Neural cell (in vitro differentiated cells): ENCODE data around the gene IP6K2. TPM values are rescaled to one million over a fixed set of nuclear protein-coding genes. Genes with fewer than 3 reads are reported as not detected.

Experiments used
- H2AFZ ChIP-seq: fragments of 200-600, 300-800 bp; sonication (generic), shearing (Covaris generic); 2 replicates; pipeline ENCODE4 v1.6.0; 2014; ENCODE audit warnings: low read depth, mild to moderate bottlenecking, antibody characterized with exemption, low read length, moderate library complexity
- H3F3A ChIP-seq: fragments of 200-600 bp; shearing (Covaris generic); 2 replicates; pipeline ENCODE4 v1.6.1; 2016; ENCODE audit warnings: mild to moderate bottlenecking, moderate library complexity, mixed read lengths, antibody characterized with exemption, low read length; ENCODE audit not compliant: insufficient read depth, poor library complexity, severe bottlenecking
- H3K27ac ChIP-seq: fragments of 200-600, 300-800 bp; sonication (generic), shearing (Covaris generic); 2 replicates; pipeline ENCODE4 v1.5.1; 2014; ENCODE audit warnings: mild to moderate bottlenecking, low read length, moderate library complexity
- H3K27me3 ChIP-seq: fragments of 300-800, 200-600 bp; sonication (generic), shearing (Covaris generic); 2 replicates; pipeline ENCODE4 v1.6.0; 2014; ENCODE audit warnings: mild to moderate bottlenecking, low read depth, low read length, moderate library complexity; ENCODE audit not compliant: insufficient read depth
- H3K36me3 ChIP-seq: fragments of 300-800, 200-600 bp; sonication (generic), shearing (Covaris generic); 2 replicates; pipeline ENCODE4 v1.5.1; 2014; ENCODE audit warnings: mild to moderate bottlenecking, antibody characterized with exemption, low read length, moderate library complexity; ENCODE audit not compliant: insufficient read depth
- H3K4me2 ChIP-seq: fragments of 300-800, 200-600 bp; sonication (generic), shearing (Covaris generic); 2 replicates; pipeline ENCODE4 v1.6.0; 2014; ENCODE audit warnings: mild to moderate bottlenecking, low read length
- H3K4me3 ChIP-seq: fragments of 300-800, 200-600 bp; sonication (generic), shearing (Covaris generic); 2 replicates; pipeline ENCODE4 v1.5.1; 2014; ENCODE audit warnings: mild to moderate bottlenecking, low read length, moderate library complexity
- H3K79me2 ChIP-seq: fragments of 200-600 bp; shearing (Covaris generic); replicated peaks from 2 replicates; pipeline ENCODE4 v1.6.0; 2014; ENCODE audit warnings: mild to moderate bottlenecking, low read length, moderate library complexity; ENCODE audit not compliant: insufficient read depth
- H3K9ac ChIP-seq: fragments of 300-800, 200-600 bp; sonication (generic), shearing (Covaris generic); 2 replicates; pipeline ENCODE4 v1.6.1; 2016; ENCODE audit warnings: mild to moderate bottlenecking, low read length, mixed read lengths
- H3K9me2 ChIP-seq: fragments of 200-600 bp; shearing (Covaris generic); 2 replicates; pipeline ENCODE4 v1.6.1; 2016; ENCODE audit warnings: mild to moderate bottlenecking, low read length, mixed read lengths; ENCODE audit not compliant: insufficient read depth
- H3K9me3 ChIP-seq: fragments of 200-600, 300-800 bp; sonication (generic), shearing (Covaris generic); 2 replicates; pipeline ENCODE4 v1.6.1; 2016; ENCODE audit warnings: mild to moderate bottlenecking, mixed run types, low read length, moderate library complexity, mixed read lengths
- H4K20me1 ChIP-seq: fragments of 200-600 bp; shearing (Covaris generic); 2 replicates; pipeline ENCODE4 v1.6.1; 2016; ENCODE audit warnings: mild to moderate bottlenecking, mixed run types; ENCODE audit not compliant: insufficient read depth
- EP300 ChIP-seq: fragments of 450-650 bp; conservative IDR thresholded peaks from 2 replicates; pipeline ENCODE4 v1.6.1; 2014; ENCODE audit warnings: antibody characterized with exemption, mild to moderate bottlenecking, moderate library complexity; ENCODE audit not compliant: poor library complexity, severe bottlenecking
- EZH2 ChIP-seq: fragments of 200-600, 300-800 bp; shearing (Covaris generic), sonication (generic); IDR thresholded peaks from 2 replicates; pipeline ENCODE4 v1.6.1; 2014; ENCODE audit warnings: antibody characterized with exemption, low read length, borderline replicate concordance, mild to moderate bottlenecking; ENCODE audit not compliant: insufficient read depth, poor library complexity, severe bottlenecking
- MXI1 ChIP-seq: fragments of 450-650 bp; conservative IDR thresholded peaks from 2 replicates; pipeline ENCODE4 v1.6.1; 2014; ENCODE audit warnings: antibody characterized with exemption, mild to moderate bottlenecking; ENCODE audit not compliant: poor library complexity, severe bottlenecking
- POLR2AphosphoS5 ChIP-seq: IDR thresholded peaks from 2 replicates; pipeline ENCODE4 v1.6.1; 2012
- RAD21 ChIP-seq: fragments of 450-650 bp; conservative IDR thresholded peaks from 2 replicates; pipeline ENCODE4 v1.6.1; 2014; ENCODE audit warnings: antibody characterized with exemption, mild to moderate bottlenecking, moderate library complexity
- TAF1 ChIP-seq: IDR thresholded peaks from 2 replicates; pipeline ENCODE4 v1.6.1; 2012; ENCODE audit warnings: low read depth
- polyA plus RNA-seq: library from polyadenylated mRNA; depleted of rRNA; stranded (reverse); fragments of >200 nt; gene quantifications from 2 replicates; pipeline ENCODE4 v1.2.3, GENCODE V29; 2014
- small RNA-seq, 3 experiments: library from RNA; depleted of rRNA; stranded (forward); fragments of <200 nt; gene quantifications; one replicate each; pipeline ENCODE3, GENCODE V24; 2012

The IP6K2 gene
- polyA plus RNA-seq, 1 donor from 2014 or later, result 480 TPM

DNA sequence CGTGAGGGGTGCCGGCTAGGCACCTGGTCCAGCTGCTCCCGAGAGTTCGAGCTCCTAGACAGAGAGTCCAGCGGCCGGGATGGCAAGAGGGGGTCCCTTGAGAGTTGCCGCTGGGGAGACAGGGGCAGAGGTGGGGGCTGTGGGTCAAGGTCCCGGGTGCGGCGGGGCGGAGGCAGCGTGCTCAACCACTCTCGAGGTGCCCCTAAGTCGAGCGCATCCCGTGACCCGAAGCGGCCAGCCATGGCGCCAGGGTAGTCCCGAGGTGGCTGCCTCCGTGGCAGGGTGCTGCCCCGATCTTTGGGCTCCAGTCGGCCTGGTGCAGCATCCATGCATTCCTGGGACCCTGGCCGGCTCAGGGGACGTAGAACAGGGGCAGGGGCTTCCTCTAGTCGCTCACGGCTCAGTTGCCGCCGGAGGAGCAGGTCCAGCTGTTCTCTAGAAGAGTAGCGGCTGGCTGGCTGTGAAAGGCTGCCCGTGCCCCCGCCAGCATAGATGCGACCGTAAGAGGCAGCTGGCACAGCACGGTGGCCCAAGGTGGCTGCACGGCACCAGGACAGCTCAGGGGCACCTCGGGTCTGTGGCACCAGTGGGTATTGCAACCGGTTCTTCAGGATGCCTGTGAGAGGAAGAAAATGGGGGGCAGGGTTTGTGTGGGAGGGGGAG is 76.9 kb downstream of the IP6K2 start:
- no peaks in the 10 kb centered on the region for H3K27me3 ChIP-seq
- H3K9me3 ChIP-seq, result no peaks in the 10 kb centered on the region
- H3K27ac ChIP-seq, result no peak overlapping the region
- H3K79me2 ChIP-seq, result no peaks in the 10 kb centered on the region
- no peak overlapping the region for H3K4me3 ChIP-seq
- H2AFZ ChIP-seq, result no peak overlapping the region
- H3K9ac ChIP-seq, result no peak overlapping the region
- no peaks in the 10 kb centered on the region for H3K9me2 ChIP-seq
- no peak overlapping the region for H3K4me2 ChIP-seq
- H4K20me1 ChIP-seq, result peaks cover 39% of the 10 kb centered on the region
- H3K36me3 ChIP-seq, result no peaks in the 10 kb centered on the region
- H3F3A ChIP-seq, result no peaks in the 10 kb centered on the region
- TF ChIP-seq RAD21 (no peak), POLR2AphosphoS5 (no peak), TAF1 (no peak), EP300 (no peak), EZH2 (no peak), MXI1 (no peak)

Small RNA genes lying within 50 kb of the gene (small RNA-seq; reads per million reads assigned to genes)
- gene AC141002.1, result 0 reads per million in 3 experiments

Other genes starting within 250 kb of the IP6K2 start
- 121 and 142 TPM in 2 replicates for gene SHISA5, start 213.0 kb downstream of the IP6K2 start, polyA plus RNA-seq
- gene PFKFB4, start 160.4 kb downstream of the IP6K2 start, polyA plus RNA-seq, result 29.4 and 32.4 TPM in 2 replicates
- gene UCN2, start 153.4 kb downstream of the IP6K2 start, polyA plus RNA-seq, result 0.68 and 2.0 TPM in 2 replicates
- gene COL7A1, start 121.9 kb downstream of the IP6K2 start, polyA plus RNA-seq, result 45.3 and 53.6 TPM in 2 replicates
- 267 and 333 TPM in 2 replicates for gene UQCRC1, start 107.6 kb downstream of the IP6K2 start, polyA plus RNA-seq
- gene TMEM89, start 95.5 kb downstream of the IP6K2 start, polyA plus RNA-seq, result 0.52 TPM in 1 of 2 replicates, not detected in the other
- gene SLC26A6, start 81.8 kb downstream of the IP6K2 start, polyA plus RNA-seq, result 23.6 and 25.7 TPM in 2 replicates
- gene CELSR3, start 54.3 kb downstream of the IP6K2 start, polyA plus RNA-seq, result 54.9 and 65.5 TPM in 2 replicates
- gene NCKIPSD, start 31.3 kb downstream of the IP6K2 start, polyA plus RNA-seq, result 19.0 and 29.3 TPM in 2 replicates
- 23.8 and 26.1 TPM in 2 replicates for gene PRKAR2A, start 130.7 kb upstream of the IP6K2 start, polyA plus RNA-seq
- 1.5 and 7.1 TPM in 2 replicates for gene SLC25A20, start 181.7 kb upstream of the IP6K2 start, polyA plus RNA-seq
- 148 and 153 TPM in 2 replicates for gene ARIH2, start 201.6 kb upstream of the IP6K2 start, polyA plus RNA-seq